ENCODE results near the gene DSN1. TPM values are rescaled to one million over a fixed set of nuclear protein-coding genes. Genes with fewer than 3 reads are reported as not detected.

The DSN1 gene
- total RNA-seq, 6 experiments from 2014 or later: 8.6 to 15.7 (median 14.0) TPM

GRCh38 chr20:36720510-36720909 lies 53.1 kb downstream of the DSN1 start:
- H3K27ac Mint-ChIP-seq: no peak overlapping the region
- no peaks in the 10 kb centered on the region; the same call in 1 of the 2 replicates for H3K27me3 Mint-ChIP-seq (ENCODE audit: insufficient read depth)
- H3K4me1 Mint-ChIP-seq (ENCODE audit: low read depth): peaks cover 5% of the 10 kb centered on the region; the same call in 1 of the 2 replicates
- no peak for TF ChIP-seq CTCF (IDR thresholded peaks at IDR 0.05)
- peaks cover 7% of the 10 kb centered on the region for H3K36me3 Mint-ChIP-seq (ENCODE audit: low read depth)
- DNase-seq: no peak
- H3K4me3 Mint-ChIP-seq: no peak overlapping the region
- H3K9me3 Mint-ChIP-seq: no peaks in the 10 kb centered on the region

DNA sequence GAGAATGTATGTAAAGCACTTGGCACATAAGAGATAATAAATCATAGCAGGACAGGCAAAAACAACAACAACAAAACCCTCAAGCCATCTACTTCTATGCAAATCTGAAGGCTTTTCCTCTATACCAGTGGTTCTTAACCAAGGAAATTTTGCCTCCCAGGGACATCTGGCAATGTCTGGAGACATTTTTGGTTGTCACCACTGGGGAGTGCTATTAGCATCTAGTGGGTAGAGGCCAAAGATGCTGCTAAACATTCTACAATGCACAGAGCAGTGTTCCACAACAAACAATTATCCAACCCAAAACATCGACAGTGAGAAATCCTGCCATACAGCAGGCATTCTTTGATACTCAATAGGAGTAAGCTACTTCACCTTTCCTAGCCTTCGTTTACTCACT lies 55.9 kb downstream of the DSN1 start:
- Mint-ChIP-seq H3K36me3 (ENCODE audit: low read depth) (peaks cover 7% of the 10 kb centered on the region), H3K4me1 (ENCODE audit: low read depth) (peaks cover 5% of the 10 kb centered on the region; the same call in 1 of the 2 replicates), H3K4me3 (no peak overlapping the region), H3K27ac (no peak overlapping the region), H3K27me3 (ENCODE audit: insufficient read depth) (no peaks in the 10 kb centered on the region; the same call in 1 of the 2 replicates), H3K9me3 (no peaks in the 10 kb centered on the region)
- peak; percentile 2 for DNase-seq
- peak; percentile 30; the same call in 1 of the 2 replicates for TF ChIP-seq CTCF (IDR thresholded peaks at IDR 0.05)

DNA sequence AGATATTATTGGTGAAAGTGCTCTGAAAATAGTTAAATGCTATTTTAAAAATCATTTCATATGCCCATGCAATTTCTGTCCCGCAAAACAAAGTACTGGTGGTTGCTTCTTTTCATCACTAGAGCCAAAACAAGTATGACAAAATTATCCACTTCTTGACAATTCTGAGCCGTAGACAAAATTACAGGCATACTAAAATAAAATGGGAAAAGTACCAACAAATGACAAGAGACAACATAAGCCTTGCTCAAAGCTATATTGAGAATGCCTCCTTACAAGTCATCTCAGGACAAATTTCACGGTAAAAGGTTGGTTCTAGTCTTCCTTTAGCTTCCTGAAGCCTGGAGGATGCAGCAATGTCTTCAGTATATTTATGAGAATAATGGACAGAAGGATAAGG lies 56.5 kb downstream of the DSN1 start:
- Mint-ChIP-seq H3K4me3 (no peak overlapping the region), H3K27ac (no peak overlapping the region), H3K4me1 (ENCODE audit: low read depth) (peaks cover 5% of the 10 kb centered on the region; the same call in 1 of the 2 replicates), H3K9me3 (no peaks in the 10 kb centered on the region), H3K27me3 (ENCODE audit: insufficient read depth) (no peaks in the 10 kb centered on the region; the same call in 1 of the 2 replicates), H3K36me3 (ENCODE audit: low read depth) (peaks cover 7% of the 10 kb centered on the region)
- no peak for TF ChIP-seq CTCF (IDR thresholded peaks at IDR 0.05)
- DNase-seq: no peak

GRCh38 chr20:36712775-36713174 lies 60.8 kb downstream of the DSN1 start:
- DNase-seq: no peak
- no peak for TF ChIP-seq CTCF (IDR thresholded peaks at IDR 0.05)
- H3K4me3 Mint-ChIP-seq: no peak overlapping the region
- H3K36me3 Mint-ChIP-seq (ENCODE audit: low read depth): no peaks in the 10 kb centered on the region
- no peaks in the 10 kb centered on the region for H3K9me3 Mint-ChIP-seq
- no peaks in the 10 kb centered on the region for H3K27me3 Mint-ChIP-seq (ENCODE audit: insufficient read depth)
- no peaks in the 10 kb centered on the region for H3K4me1 Mint-ChIP-seq (ENCODE audit: low read depth)
- H3K27ac Mint-ChIP-seq: no peak overlapping the region

- Mint-ChIP-seq H3K9me3 (no peaks in the 10 kb centered on the region), H3K27me3 (ENCODE audit: insufficient read depth) (no peaks in the 10 kb centered on the region), H3K4me1 (ENCODE audit: low read depth) (no peaks in the 10 kb centered on the region), H3K4me3 (no peak overlapping the region), H3K36me3 (ENCODE audit: low read depth) (no peaks in the 10 kb centered on the region), H3K27ac (no peak overlapping the region)
- TF ChIP-seq CTCF (IDR thresholded peaks at IDR 0.05): no peak
- DNase-seq: no peak
These were observed 64.4 kb downstream of the DSN1 start for GRCh38 chr20:36709126-36709525.

GRCh38 chr20:36703530-36703929 lies 70.0 kb downstream of the DSN1 start:
- Mint-ChIP-seq H3K4me3 (no peak overlapping the region), H3K27ac (no peak overlapping the region), H3K36me3 (ENCODE audit: low read depth) (no peaks in the 10 kb centered on the region), H3K4me1 (ENCODE audit: low read depth) (no peaks in the 10 kb centered on the region), H3K27me3 (ENCODE audit: insufficient read depth) (no peaks in the 10 kb centered on the region), H3K9me3 (no peaks in the 10 kb centered on the region)
- DNase-seq: no peak
- TF ChIP-seq CTCF (IDR thresholded peaks at IDR 0.05): no peak
